MG63 (cell line): ENCODE measurements around the gene TRABD2A. TPM values are rescaled to one million over a fixed set of nuclear protein-coding genes. Genes with fewer than 3 reads are reported as not detected.
"Not testable (repeated sequence)": the region's sequence is repeated elsewhere in the genome, so short reads cannot be mapped to it uniquely, and the experiment has no call there.

Source experiments
- DNase-seq: peaks from one replicate; pipeline ENCODE4 v3.0.0-alpha.2; 2020
- H3K27me3 ChIP-seq: fragments of 250-450 bp; sonication (Bioruptor Pico); 2 replicates; pipeline ENCODE4 v1.5.1; 2020; ENCODE audit warnings: mild to moderate bottlenecking, moderate library complexity
- H3K36me3 ChIP-seq: fragments of 250-450 bp; sonication (Bioruptor Pico); 2 replicates; pipeline ENCODE4 v1.5.1; 2020; ENCODE audit warnings: mild to moderate bottlenecking, moderate library complexity
- H3K4me3 ChIP-seq: fragments of 250-450 bp; sonication (Bioruptor Pico); 2 replicates; pipeline ENCODE4 v1.5.1; 2020; ENCODE audit warnings: mild to moderate bottlenecking, moderate library complexity
- H3K9me3 ChIP-seq: fragments of 250-450 bp; sonication (Bioruptor Pico); 2 replicates; pipeline ENCODE4 v1.5.1; 2020; ENCODE audit warnings: mild to moderate bottlenecking, moderate library complexity
- total RNA-seq: library from RNA; depleted of rRNA; stranded (reverse); fragments of >200 nt; shearing (Covaris generic); gene quantifications from 2 replicates; pipeline ENCODE4 v1.2.3, GENCODE V29; 2014; ENCODE audit warnings: low replicate concordance; rRNA removed

Gene TRABD2A
- total RNA-seq: 14.5 and 20.9 TPM in 2 replicates

- DNase-seq: peak; percentile 67
- H3K36me3 ChIP-seq: no peaks in the 10 kb centered on the region
- H3K9me3 ChIP-seq: no peaks in the 10 kb centered on the region
- peak within 1 kb of the TSS; percentile 64 for H3K4me3 ChIP-seq
- no peaks in the 10 kb centered on the region for H3K27me3 ChIP-seq
These were observed at the start of gene TRABD2A for GRCh38 chr2:84880645-84881521. Gene TRABD2A, minus strand, starts transcription at chr2:84881084. Its CDS starts 45 bp downstream, at chr2:84881039.

GRCh38 chr2:84927275-84927627 lies 46.4 kb upstream of the TRABD2A start:
- Histone ChIP-seq H3K36me3 (no peaks in the 10 kb centered on the region), H3K27me3 (no peaks in the 10 kb centered on the region), H3K9me3 (no peaks in the 10 kb centered on the region), H3K4me3 (no peak overlapping the region)
- no peak for DNase-seq

- no peaks in the 10 kb centered on the region for H3K27me3 ChIP-seq
- H3K36me3 ChIP-seq: no peaks in the 10 kb centered on the region
- peak; percentile 83 for DNase-seq
- no peaks in the 10 kb centered on the region for H3K9me3 ChIP-seq
- H3K4me3 ChIP-seq: peak overlapping the region; percentile 15; the same call in 1 of the 2 replicates
These were observed 45.0 kb upstream of the TRABD2A start for GRCh38 chr2:84925724-84926376.

DNA sequence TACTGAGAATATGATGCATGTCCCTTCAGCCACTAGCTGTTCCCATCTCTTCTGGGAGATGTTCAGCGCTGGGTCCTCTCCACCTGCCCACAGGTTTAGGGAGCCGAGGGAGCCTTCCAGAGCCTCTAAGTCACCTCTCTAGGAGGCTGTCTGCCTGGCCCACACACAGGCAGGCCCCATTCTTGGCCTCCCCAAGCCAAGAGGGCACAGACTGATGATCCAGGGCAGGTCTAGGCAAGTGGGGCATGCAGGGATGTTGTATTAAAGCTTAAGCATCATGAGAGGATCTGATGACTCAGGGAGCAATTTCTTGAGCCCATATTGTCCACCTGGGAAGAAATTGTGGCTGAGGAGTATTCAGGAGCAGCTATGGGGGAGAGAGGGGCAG lies 44.4 kb upstream of the TRABD2A start:
- Histone ChIP-seq H3K4me3 (no peak overlapping the region), H3K9me3 (no peaks in the 10 kb centered on the region), H3K27me3 (no peaks in the 10 kb centered on the region), H3K36me3 (no peaks in the 10 kb centered on the region)
- DNase-seq: peak; percentile 25

GRCh38 chr2:84924173-84925106 lies 43.6 kb upstream of the TRABD2A start:
- Histone ChIP-seq H3K9me3 (no peaks in the 10 kb centered on the region), H3K4me3 (peak overlapping the region; percentile 16; the same call in 1 of the 2 replicates), H3K36me3 (no peaks in the 10 kb centered on the region), H3K27me3 (no peaks in the 10 kb centered on the region)
- peak; percentile 67 for DNase-seq

DNA sequence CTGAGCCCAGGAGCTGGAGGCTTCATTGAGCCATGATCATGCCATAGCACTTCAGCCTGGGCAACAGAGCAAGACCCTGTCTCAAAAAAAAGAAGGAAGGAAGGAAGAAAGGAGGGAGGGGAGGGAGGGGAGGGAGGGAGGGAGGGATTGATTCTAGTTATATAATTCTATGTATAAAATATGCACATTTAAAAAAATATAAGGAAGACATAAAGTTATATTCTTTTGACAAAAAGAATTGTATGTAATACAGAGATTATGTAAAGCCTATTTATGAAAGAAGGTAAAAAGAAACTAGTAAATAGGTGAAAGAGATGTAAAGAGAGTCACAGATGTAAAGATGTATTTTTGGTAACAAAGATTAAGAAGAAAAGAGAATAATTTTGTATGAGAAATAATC lies 42.1 kb upstream of the TRABD2A start:
- Histone ChIP-seq H3K27me3 (no peaks in the 10 kb centered on the region), H3K4me3 (no peak overlapping the region), H3K9me3 (no peaks in the 10 kb centered on the region), H3K36me3 (no peaks in the 10 kb centered on the region)
- no peak for DNase-seq

DNA sequence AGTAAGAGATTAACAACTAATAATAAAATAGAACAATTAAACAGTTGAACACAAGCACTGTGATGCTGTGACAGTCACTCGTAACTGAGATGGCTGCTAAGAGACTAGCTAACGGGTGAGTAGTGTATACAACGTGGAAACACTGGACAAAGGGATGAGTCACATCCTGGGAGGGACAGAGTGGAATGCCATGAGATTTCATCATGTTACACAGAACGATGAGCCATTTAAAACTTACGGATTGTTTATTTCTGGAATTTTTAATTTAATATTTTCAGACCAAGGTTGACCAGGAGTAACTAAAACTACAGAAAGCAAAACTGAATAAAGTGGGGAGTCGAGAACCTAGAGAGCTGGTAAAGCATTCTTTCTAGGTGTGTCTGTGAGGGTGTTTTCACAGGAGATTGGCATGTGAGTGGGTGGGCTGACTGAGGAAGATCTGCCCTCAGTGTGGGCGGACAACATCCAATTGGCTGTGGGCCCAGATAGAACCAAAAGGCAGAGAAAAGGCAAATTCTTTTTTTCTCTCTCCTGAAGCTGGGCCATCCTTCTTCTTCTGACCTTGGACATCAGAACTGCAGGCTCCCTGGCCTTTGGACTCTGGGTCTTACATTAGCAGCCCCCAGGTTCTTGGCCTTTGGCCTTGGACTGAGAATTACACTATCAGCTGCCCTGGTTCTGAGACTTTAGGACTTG lies 39.1 kb upstream of the TRABD2A start:
- Histone ChIP-seq H3K36me3 (no peaks in the 10 kb centered on the region), H3K9me3 (no peaks in the 10 kb centered on the region), H3K27me3 (no peaks in the 10 kb centered on the region), H3K4me3 (peak overlapping the region; percentile 25)
- DNase-seq: peak; percentile 92

- DNase-seq: no peak
- Histone ChIP-seq H3K4me3 (no peak overlapping the region), H3K36me3 (no peaks in the 10 kb centered on the region), H3K27me3 (no peaks in the 10 kb centered on the region), H3K9me3 (no peaks in the 10 kb centered on the region)
These were observed 37.5 kb upstream of the TRABD2A start for GRCh38 chr2:84918430-84918829.

DNA sequence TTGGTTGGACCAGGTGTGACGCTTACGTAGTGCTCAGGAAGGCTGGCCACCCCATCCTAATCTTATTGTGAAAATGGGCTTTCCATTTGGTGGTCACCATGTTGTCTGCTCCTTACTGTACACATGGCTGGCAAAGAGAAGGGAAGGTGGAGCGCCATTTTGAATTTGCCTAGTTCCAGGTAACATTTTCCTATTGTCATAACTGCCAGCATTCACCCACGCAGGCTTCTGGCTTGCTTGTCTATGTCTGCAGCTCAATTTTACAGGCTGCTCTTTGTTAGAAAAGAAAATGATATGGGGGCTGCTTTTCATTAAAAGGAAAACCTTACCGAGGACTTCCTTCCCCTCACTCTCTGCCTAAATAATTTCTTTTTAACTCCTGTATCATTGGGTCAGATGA lies 36.9 kb upstream of the TRABD2A start:
- not testable (repeated sequence) for H3K36me3 ChIP-seq, H3K9me3 ChIP-seq, H3K4me3 ChIP-seq, DNase-seq, H3K27me3 ChIP-seq

DNA sequence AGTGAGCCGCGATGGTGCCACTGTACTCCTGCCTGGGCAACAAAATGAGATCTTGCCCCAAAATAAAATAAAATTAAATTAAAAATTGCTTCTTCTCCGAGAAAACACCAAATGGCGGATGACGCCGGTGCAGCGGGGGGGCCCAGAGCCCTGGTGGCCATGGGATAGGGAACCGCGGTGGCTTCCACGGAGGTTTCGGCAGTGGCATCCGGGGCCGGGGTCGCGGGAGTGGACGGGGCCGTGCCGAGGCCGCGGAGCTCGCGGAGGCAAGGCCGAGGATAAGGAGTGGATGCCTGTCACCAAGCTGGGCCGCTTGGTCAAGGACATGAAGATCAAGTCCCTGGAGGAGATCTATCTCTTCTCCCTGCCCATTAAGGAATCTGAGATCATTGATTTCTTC lies 34.8 kb upstream of the TRABD2A start:
- not testable (repeated sequence) for H3K27me3 ChIP-seq, H3K4me3 ChIP-seq, H3K9me3 ChIP-seq, H3K36me3 ChIP-seq, DNase-seq

DNA sequence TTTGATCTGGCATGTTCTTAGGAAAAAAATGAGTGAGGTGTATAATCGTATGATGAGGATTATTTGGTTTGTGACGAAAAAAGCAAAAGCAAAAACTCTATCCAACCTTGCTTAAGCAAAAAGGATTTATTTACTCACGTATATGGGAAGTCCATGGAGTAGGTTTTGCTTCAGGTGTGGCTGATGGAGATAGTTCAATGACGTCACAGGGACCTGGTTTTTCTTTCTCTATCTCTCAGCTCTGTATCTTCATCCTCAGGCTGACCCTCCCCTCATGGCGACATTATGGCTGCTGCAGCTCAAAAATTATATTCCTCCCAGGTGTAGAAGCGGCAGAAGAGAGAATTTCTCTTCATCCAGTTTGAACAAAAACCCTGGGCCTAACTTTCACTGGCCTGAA lies 33.5 kb upstream of the TRABD2A start:
- DNase-seq: no peak

DNA sequence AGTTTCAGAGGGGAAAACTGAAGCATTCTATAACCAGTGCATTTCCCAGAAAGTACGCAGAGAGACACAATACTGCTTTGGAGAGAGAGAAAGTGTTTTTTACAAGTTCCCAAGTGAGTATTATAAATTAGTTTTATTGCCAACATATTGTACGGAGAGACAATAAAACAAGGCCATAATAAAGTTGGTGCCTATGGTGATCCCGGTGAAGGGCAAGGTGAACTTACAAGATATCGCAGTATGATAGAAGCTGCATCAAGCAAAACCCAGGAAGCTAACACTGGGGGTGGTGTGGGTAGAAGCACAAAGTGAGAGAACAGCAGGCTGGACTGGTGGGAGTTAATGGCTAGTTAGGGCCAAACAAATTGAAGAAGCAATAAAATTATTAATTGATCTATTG lies 32.1 kb upstream of the TRABD2A start:
- Histone ChIP-seq H3K4me3 (no peak overlapping the region), H3K9me3 (0 out of 2 replicates have a peak, but pooled peaks cover 2% of the 10 kb centered on the region), H3K36me3 (peaks cover 11% of the 10 kb centered on the region; the same call in 1 of the 2 replicates), H3K27me3 (no peaks in the 10 kb centered on the region)
- DNase-seq: no peak

More for the DNA sequence above, 33.5 kb upstream of the TRABD2A start:
- H3K36me3 ChIP-seq: no peaks in the 10 kb centered on the region
- H3K27me3 ChIP-seq: no peaks in the 10 kb centered on the region
- H3K9me3 ChIP-seq: 0 out of 2 replicates have a peak, but pooled peaks cover 2% of the 10 kb centered on the region
- H3K4me3 ChIP-seq: no peak overlapping the region

- H3K36me3 ChIP-seq: peaks cover 25% of the 10 kb centered on the region
- DNase-seq: no peak
- no peaks in the 10 kb centered on the region for H3K27me3 ChIP-seq
- H3K9me3 ChIP-seq: 0 out of 2 replicates have a peak, but pooled peaks cover 2% of the 10 kb centered on the region
- no peak overlapping the region for H3K4me3 ChIP-seq
These were observed 30.3 kb upstream of the TRABD2A start for GRCh38 chr2:84911135-84911678.

GRCh38 chr2:84908948-84909713 lies 28.2 kb upstream of the TRABD2A start:
- H3K4me3 ChIP-seq: no peak overlapping the region
- peaks cover 32% of the 10 kb centered on the region for H3K36me3 ChIP-seq
- 0 out of 2 replicates have a peak, but pooled peaks cover 2% of the 10 kb centered on the region for H3K9me3 ChIP-seq
- no peaks in the 10 kb centered on the region for H3K27me3 ChIP-seq
- DNase-seq: no peak
